Heart left ventricle (tissue), 13 donors: ENCODE measurements around the gene MSI2.

Source experiments
- POLR2A ChIP-seq, 2 donors: fragments of 450-650 bp; IDR thresholded peaks; one replicate each; pipeline ENCODE4 v1.6.1; 2017; ENCODE audit warnings: antibody characterized with exemption in 2 of 2, mild to moderate bottlenecking in 2 of 2, moderate library complexity in 2 of 2
- TF ChIP-seq, protein P1 (sequence below), 12 donors: fragments of 200-600 bp; sonication (generic) in 4 of 12; IDR thresholded peaks; one replicate each; pipeline versions ENCODE4 v1.5.0 to v1.8.0; 2018 to 2022; ENCODE audit warnings: antibody characterized with exemption in 12 of 12, mild to moderate bottlenecking in 5 of 12
- donor health status: ischemic (EF 13 %, LVEDD 7.1; RV severe dilation, severe dysfunction).
- donor health status: DM: no; HTN: yes; CAD: no.
- donor health status: DM: no; HTN: no; CAD: no.
- donor health status: ischemic (EF 25% LVEDD 6.9; RV normal size, moderate dysfunction).
- donor health status: ischemic (EF 25% LVEDD 5.7; RV mildly dilated, moderate dysfunction).
- donor health status: ischemic (EF 35%, LVEDD 5.7; RV mildly dilated, moderate dysfunction).
- donor health status: nonischemic (EF 11% LVEDD 7.7; RV severe dilation, severe dysfunction).
- donor health status: DM: yes; HTN: yes; CAD: no.
- donor health status: PGD.
- donor health status: ischemic (EF 29% LVEDD 5.4; RV normal size, mild dysfunction).
- donor health status: nonischemic (EF 23%, LVEDD 6.1; RV moderate dilation, normal function).

DNA sequence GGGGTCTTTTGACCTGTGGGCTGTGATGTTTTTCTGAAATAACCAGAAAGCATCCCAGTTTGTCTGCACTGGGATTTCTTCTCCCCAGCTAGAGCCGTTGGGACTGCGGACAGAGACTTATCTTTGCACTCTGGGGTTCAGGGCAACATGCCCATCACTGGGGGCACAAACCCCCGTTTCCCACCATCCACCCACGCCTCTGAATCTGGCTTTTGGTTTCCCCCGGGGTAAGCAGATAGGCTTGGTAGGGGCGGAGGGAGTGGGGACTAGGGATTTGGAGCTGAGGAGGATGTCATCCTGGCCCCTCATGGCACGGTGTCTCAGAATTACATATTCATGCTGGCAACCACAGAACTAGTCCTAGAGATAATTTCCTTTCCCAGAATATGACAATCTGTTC lies 420.2 kb downstream of the MSI2 start:
- TF ChIP-seq, protein P1, sequence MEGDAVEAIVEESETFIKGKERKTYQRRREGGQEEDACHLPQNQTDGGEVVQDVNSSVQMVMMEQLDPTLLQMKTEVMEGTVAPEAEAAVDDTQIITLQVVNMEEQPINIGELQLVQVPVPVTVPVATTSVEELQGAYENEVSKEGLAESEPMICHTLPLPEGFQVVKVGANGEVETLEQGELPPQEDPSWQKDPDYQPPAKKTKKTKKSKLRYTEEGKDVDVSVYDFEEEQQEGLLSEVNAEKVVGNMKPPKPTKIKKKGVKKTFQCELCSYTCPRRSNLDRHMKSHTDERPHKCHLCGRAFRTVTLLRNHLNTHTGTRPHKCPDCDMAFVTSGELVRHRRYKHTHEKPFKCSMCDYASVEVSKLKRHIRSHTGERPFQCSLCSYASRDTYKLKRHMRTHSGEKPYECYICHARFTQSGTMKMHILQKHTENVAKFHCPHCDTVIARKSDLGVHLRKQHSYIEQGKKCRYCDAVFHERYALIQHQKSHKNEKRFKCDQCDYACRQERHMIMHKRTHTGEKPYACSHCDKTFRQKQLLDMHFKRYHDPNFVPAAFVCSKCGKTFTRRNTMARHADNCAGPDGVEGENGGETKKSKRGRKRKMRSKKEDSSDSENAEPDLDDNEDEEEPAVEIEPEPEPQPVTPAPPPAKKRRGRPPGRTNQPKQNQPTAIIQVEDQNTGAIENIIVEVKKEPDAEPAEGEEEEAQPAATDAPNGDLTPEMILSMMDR (IDR thresholded peaks at IDR 0.05), result no peak
- TF ChIP-seq POLR2A (IDR thresholded peaks at IDR 0.05), result no peak
